Cardiac fibroblast (primary cell): ENCODE results near the gene SLCO3A1.

Experiments used
- DNase-seq, 2 donors: peaks; one replicate each; pipeline versions ENCODE4 v3.0.0 to v3.0.0-alpha.2; 2010; ENCODE audit warnings: low read depth in 2 of 2
- H3K4me3 ChIP-seq, 2 donors: replicated peaks in 1 of 2; 1 replicate in 1 of 2; 2 replicates in 1 of 2; pipeline ENCODE4 v1.5.1; 2011; ENCODE audit warnings: low read depth in 2 of 2, low read length in 2 of 2, mild to moderate bottlenecking in 2 of 2, moderate library complexity in 1 of 2
- TF ChIP-seq, protein P1 (sequence below): IDR thresholded peaks from one replicate; pipeline ENCODE4 v1.5.1; 2011; ENCODE audit warnings: low read depth, mild to moderate bottlenecking, low read length, inconsistent platforms

Gene SLCO3A1

DNA sequence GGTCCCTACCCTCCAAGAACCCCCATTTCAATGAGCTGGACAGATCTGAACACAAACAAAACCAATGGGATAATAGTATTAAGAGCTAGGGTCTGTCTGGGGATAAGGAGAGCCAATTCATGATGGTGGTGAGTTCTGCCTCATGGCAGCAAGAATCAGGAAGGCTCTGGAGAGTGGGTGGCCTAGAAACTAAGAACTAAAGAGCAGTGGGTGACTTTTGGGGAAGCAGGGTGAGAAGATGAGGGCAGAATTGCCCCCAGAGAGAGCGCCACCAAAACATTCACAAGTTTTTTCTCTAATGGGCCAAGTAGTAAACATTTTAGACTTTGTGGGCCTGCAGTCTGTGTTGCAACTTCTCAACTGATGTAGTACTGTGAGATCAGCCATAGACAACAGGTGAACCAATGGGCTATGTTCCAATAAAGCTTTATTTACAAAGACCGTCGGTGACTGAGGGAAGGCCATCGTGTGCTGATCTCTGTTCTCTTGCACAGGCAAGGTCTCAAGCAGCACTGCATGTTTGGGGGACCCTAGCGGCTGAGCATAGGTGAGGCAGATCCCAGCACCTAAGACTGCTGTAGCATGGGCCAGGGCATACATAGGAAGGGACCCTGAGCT is 314.7 kb downstream of the SLCO3A1 start:
- TF ChIP-seq, protein P1, sequence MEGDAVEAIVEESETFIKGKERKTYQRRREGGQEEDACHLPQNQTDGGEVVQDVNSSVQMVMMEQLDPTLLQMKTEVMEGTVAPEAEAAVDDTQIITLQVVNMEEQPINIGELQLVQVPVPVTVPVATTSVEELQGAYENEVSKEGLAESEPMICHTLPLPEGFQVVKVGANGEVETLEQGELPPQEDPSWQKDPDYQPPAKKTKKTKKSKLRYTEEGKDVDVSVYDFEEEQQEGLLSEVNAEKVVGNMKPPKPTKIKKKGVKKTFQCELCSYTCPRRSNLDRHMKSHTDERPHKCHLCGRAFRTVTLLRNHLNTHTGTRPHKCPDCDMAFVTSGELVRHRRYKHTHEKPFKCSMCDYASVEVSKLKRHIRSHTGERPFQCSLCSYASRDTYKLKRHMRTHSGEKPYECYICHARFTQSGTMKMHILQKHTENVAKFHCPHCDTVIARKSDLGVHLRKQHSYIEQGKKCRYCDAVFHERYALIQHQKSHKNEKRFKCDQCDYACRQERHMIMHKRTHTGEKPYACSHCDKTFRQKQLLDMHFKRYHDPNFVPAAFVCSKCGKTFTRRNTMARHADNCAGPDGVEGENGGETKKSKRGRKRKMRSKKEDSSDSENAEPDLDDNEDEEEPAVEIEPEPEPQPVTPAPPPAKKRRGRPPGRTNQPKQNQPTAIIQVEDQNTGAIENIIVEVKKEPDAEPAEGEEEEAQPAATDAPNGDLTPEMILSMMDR, result no peak
- no peak overlapping the region for H3K4me3 ChIP-seq
- DNase-seq, result no peak

DNA sequence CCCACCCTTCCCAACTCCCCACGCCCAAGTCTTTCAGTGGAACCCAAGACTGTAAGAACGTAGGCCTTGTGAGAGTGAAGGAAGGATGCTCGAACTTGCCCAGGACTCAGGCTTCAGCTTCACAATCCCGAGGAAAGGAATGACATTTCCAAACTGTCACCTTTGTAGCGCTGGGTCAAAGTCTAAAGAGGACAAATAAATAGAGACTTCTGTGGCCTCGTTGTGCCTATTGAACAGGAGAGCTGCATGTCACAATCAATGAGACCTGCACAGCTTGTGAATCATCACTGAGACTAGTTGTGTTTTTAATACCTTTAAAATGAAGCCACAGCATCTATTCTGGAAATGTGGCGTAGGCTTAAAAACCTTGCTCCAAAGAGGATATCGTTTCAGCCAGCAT is 317.4 kb downstream of the SLCO3A1 start:
- no peak for DNase-seq
- TF ChIP-seq, protein P1, result no peak
- H3K4me3 ChIP-seq, result no peak overlapping the region

DNA sequence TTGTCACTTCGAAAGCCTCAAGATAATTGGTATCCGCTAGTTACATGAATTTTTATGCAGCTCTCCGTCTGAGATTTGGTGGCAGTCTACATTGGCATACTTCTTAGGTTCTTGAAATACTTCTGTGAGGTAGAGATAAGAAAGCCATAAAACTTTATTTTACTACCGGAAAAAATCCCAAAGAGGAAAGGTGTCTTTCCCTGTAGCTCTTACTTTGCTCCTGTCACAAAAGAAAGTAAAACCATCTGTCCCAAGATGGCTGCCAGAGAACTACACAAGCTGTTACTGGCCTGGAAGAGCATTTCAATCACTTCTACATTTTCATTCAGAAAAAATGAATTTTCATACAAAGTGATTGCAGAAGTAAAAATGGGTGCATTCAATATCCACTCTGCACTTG is 325.4 kb downstream of the SLCO3A1 start:
- no peak overlapping the region for H3K4me3 ChIP-seq
- TF ChIP-seq, protein P1, result no peak
- DNase-seq, result no peak

DNA sequence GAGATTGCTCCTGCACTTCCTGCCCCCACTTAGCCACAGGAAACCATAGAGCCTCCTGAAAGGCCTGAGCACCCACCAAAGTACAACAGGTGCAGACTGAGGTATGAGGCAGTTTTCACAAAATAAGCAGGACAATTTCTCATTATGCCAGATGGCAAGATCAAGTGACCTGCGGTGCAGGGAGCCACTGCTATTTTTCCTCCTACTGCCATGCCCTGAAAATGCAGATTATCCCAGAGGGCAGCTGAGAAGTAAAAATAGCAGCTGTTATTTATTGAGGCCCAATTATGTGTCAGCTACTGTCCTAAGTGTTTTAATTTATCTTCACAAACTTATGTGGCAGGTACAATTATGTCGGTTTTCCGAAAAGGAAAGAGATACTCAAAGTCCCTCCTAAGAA is 330.6 kb downstream of the SLCO3A1 start:
- no peak for DNase-seq
- no peak overlapping the region for H3K4me3 ChIP-seq
- TF ChIP-seq, protein P1, result no peak

DNA sequence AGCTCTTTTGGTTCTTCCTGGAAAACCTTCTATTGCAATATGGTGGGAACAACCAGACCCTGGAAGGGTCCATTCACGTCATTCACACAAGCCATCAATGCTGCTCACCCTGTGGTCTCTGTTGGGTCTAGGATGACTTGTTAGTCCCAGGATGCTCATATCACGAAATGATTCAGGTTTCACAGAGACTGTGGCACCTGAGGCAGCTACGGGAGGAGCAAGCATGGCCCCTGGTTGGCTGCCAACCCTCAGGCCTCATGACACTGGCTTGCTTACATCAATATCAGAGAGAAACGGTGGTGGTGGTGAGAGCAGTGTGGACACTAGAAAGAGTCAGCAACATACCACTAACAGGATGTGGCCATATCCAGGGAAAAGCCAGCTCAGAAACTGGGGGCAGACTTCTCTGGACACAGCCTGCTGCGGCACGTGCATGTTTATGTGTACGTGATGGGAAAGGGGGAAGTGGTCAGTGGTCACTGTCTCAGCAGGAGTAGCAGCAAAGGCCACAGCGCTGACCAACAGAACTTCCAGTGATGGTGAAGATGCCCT is 331.2 kb downstream of the SLCO3A1 start:
- no peak overlapping the region for H3K4me3 ChIP-seq
- no peak for DNase-seq
- TF ChIP-seq, protein P1, result no peak

DNA sequence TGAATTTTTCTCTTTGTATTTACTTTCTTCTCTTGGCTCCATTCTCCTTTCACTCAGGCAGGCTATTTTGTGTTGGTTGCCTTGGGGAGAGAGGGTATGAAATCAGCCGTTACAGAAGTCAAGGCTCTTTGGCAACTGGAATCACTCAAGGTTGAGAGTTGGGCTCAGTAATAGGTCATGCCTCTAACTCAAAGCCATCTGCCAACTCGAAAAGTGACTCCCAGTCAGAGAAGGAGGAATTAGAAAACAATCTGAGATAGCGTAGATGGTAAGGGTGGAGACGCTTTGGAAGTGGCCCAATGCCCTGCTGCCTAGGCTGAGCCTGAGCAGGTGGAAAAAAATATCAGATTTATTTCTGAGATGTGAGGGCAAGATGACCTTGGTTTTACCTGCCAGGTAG is 334.5 kb downstream of the SLCO3A1 start:
- no peak for DNase-seq
- TF ChIP-seq, protein P1, result no peak
- no peak overlapping the region for H3K4me3 ChIP-seq

DNA sequence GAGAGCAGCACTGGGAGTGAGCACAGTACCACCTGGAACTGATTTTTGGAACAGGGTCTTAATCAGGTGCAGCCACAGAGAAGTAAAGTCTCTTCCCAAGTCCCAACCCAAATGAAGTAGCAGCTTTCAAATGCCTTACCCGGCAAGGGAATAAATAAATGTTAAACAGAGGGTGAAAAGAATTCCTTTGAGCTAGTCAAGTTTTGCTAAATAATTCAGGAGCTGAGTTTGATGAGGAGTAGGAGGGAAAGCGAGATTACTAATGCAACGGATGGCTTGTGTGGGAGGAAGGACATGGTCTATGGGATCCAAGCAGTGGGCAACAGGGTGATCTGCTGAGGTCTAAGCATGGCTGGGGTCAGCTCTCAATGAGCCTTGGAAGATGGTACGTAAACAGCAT is 335.7 kb downstream of the SLCO3A1 start:
- H3K4me3 ChIP-seq, result no peak overlapping the region
- TF ChIP-seq, protein P1, result no peak
- DNase-seq, result no peak
